ENCODE measurements around the gene SOS2.

Gene SOS2

GRCh38 chr14:50088117-50088515, 143.3 kb downstream of the SOS2 start:
- no peak for DNase-seq (ENCODE audit: low read depth, low spot score)
- no peak overlapping the region for H3K4me3 ChIP-seq (ENCODE audit: low read depth, low read length)
- no peak for TF ChIP-seq CTCF (IDR thresholded peaks at IDR 0.05; ENCODE audit: low read depth, low read length)
- in situ Hi-C loops (cut with HindIII; ENCODE audit: low sequenced_read_pairs) = no loop called here

- in situ Hi-C loops (cut with HindIII; ENCODE audit: low sequenced_read_pairs) = no loop called here
- no peak for TF ChIP-seq CTCF (IDR thresholded peaks at IDR 0.05; ENCODE audit: low read depth, low read length)
- no peak for DNase-seq (ENCODE audit: low read depth, low spot score)
- no peak overlapping the region for H3K4me3 ChIP-seq (ENCODE audit: low read depth, low read length)
These were observed 143.8 kb downstream of the SOS2 start for GRCh38 chr14:50087341-50088116.

- DNase-seq (ENCODE audit: low read depth, low spot score) = no peak
- TF ChIP-seq CTCF (IDR thresholded peaks at IDR 0.05; ENCODE audit: low read depth, low read length) = no peak
- in situ Hi-C loops (cut with HindIII; ENCODE audit: low sequenced_read_pairs) = no loop called here
- H3K4me3 ChIP-seq (ENCODE audit: low read depth, low read length) = no peak overlapping the region
These were observed 145.1 kb downstream of the SOS2 start for GRCh38 chr14:50086321-50086711.

DNA sequence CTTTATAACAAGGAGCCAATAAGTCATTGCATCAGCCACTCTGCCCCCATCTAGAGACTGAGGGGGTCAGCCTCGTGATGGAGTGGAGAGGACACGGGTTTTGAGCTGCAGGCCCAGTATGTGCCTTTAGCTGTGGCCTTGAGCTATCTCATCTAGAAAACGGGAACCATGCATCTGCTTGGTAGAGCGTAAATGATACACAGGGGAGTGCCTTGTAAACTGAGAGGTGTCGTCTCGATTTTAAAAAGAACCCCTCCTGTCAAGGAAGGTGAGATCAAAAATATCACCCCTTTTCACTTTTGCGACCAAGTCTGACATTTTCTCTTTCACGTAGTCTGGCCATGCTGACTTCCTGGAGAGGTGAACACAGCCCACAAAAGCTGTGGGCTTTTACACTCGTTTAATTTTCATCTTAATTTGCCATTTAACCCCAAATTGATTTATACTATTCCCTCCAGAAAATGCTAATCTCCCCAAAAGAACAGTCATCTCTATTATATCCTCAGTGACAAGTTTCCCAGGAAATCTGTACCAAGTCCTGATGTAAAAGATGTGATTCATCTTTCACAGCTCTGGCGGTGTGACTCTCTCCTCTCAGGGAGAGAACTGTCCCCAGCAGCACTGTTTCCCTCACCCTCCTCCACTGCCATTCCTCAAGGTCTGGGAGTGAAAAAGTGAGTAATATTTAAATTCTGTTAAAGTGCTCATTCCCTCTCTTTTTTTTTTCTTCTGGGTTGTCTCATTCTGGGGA, 145.6 kb downstream of the SOS2 start:
- no peak overlapping the region for H3K4me3 ChIP-seq (ENCODE audit: low read depth, low read length)
- in situ Hi-C loops (cut with HindIII; ENCODE audit: low sequenced_read_pairs) = no loop called here
- DNase-seq (ENCODE audit: low read depth, low spot score) = peak; percentile 50

DNA sequence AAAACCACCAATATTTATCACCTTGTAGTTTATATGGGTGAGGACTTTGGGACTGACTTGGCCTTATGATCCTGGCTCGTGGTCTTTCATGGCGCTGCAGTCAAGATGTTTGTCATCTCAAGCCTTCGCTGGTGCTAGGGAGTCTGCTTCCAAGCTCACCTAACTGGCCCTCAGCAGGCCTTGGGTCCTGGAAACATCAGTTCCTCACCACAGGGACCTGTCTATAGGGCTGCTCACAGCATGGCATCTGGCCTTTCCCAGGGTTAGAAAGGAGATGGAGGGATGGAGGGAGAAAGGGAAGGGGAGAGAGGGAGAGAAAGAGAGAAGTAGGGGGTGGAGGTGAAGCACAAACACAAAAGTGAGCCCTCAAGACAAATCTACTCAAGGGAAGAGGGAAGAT, 146.7 kb downstream of the SOS2 start:
- no peak for DNase-seq (ENCODE audit: low read depth, low spot score)
- H3K4me3 ChIP-seq (ENCODE audit: low read depth, low read length) = no peak overlapping the region
- TF ChIP-seq CTCF (IDR thresholded peaks at IDR 0.05; ENCODE audit: low read depth, low read length) = no peak
- in situ Hi-C loops (cut with HindIII; ENCODE audit: low sequenced_read_pairs) = no loop called here

More for the DNA sequence above, 145.6 kb downstream of the SOS2 start:
- no peak for TF ChIP-seq CTCF (IDR thresholded peaks at IDR 0.05; ENCODE audit: low read depth, low read length)

- in situ Hi-C loops (cut with HindIII; ENCODE audit: low sequenced_read_pairs) = no loop called here
- no peak for DNase-seq (ENCODE audit: low read depth, low spot score)
- no peak for TF ChIP-seq CTCF (IDR thresholded peaks at IDR 0.05; ENCODE audit: low read depth, low read length)
- no peak overlapping the region for H3K4me3 ChIP-seq (ENCODE audit: low read depth, low read length)
These were observed 147.7 kb downstream of the SOS2 start for GRCh38 chr14:50083467-50084337.
